NCI-H1436 treated with DMSO at 0.1 percent for 48 hours (cell line): Measurements from ENCODE around the gene RAB5B.
A peak's percentile ranks its signal among the peaks of the same experiment; 100 is the strongest.
"Not testable (repeated sequence)": the region's sequence is repeated elsewhere in the genome, so short reads cannot be mapped to it uniquely, and the experiment has no call there.

Experiments
- DNase-seq: peaks from one replicate; lab custom pipeline; 2025; lab: John Stamatoyannopoulos, UW

RAB5B gene

DNA sequence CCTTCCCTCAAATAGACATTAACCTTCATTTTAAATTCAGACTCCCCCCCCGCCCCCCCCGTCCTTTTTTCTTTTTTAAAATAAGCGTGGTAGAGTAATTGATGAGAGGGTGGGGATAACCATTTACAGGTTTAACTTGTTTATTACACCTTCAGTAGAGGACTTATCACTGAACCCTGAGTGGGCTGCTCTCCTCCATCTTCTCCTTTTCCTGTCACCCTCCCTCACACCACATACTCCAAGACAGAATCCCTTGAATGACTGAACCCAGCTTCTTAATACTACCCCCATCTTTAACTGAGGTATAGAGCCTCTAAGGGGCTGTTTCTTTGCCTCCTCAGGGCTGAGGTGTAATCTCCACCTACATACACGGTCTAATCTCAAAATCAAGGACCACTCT lies 43.3 kb downstream of the RAB5B start:
- no peak for DNase-seq

DNA sequence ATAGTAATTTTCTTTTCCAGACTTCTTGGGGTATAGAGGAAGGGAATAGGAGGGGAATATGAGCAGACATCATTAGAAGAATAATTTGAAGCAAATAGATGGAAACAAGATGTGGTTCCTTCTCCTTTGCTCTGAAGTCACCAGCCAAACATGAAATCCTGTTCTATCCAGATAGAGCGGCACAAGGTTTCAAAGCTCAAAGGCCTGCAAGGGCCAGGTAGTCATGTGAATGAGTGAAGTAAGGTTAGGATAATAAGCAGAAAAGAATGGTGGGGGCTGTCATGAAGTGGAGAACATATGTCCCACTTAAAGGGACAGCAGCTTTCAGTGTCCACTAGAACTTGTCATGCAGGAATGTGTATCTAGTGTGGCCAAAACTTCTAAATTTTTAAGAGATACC lies 44.5 kb downstream of the RAB5B start:
- DNase-seq, result no peak

DNA sequence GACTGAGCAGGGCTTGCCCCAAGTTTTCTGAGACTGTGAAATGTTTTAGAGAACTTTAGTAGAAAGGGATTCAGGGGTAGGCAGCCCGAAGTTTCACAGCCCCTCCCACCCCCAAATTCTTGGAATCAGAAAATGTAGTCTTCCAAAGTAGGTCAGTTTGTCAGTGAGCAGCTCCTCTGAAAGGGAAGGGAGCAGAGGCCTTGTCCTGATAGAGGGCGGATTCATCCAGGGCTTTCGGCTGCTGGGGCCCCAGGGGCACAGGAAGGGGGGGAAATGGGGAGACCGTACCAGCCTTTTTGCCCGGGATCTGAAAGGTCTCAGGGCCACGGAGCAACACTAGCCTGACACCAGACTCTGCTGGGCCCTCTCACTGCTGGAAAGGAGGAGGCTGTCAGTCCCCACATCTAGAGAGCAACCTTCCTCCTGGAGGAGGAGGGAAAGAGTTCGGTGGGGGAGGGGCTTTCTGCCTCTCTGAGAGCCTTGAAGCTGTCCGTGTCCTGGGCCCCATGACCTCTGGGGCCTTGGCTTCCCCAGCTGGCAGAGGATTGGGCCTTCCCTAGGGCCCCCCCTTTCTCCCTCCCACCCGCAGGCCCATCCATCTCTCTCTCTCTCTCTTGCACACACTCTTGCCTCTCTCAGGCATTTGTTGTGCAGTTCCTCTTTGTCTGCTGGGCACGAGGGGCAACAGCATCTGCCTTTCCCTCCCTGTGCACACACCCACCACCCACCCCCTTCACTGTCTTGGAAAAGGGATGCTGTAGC lies 46.7 kb downstream of the RAB5B start, which contains the start of gene IKZF4:
Gene IKZF4, plus strand, starts transcription at position 621 of the 762 bp plus-strand sequence. CDS start 451 bp downstream, outside the sequence.
- DNase-seq, result no peak

DNA sequence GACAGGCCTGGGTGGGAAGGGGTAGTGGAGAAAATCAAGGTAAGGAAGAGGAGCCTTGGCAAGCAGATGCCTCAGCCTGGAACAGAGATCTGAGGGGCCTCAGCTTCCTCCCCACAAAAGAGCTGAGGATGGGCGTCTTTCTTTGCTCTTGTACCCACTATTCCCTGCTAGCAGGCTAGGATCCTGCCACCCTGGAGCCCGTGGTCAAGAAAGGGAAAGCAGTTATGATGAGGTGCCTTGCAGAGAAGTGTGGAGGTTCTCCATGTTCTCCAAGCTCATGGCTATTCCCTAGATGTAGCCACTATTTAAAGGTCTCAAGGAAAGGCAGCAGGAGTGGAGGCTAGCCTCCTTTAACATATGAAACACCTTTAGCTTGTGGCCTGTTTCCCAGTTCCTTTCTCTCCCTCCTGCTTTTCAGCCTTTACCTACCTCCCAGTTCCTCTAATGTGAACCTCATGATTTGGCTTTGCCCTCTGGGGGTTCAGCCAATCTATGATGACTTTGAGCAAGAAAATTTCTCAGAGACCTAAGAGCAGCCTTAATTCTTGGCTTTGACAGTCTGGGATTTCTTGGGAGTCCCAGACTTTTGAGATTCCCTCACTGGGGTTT lies 48.1 kb downstream of the RAB5B start:
- no peak for DNase-seq

GRCh38 chr12:56028511-56029165 lies 54.8 kb downstream of the RAB5B start:
- DNase-seq, result no peak

DNA sequence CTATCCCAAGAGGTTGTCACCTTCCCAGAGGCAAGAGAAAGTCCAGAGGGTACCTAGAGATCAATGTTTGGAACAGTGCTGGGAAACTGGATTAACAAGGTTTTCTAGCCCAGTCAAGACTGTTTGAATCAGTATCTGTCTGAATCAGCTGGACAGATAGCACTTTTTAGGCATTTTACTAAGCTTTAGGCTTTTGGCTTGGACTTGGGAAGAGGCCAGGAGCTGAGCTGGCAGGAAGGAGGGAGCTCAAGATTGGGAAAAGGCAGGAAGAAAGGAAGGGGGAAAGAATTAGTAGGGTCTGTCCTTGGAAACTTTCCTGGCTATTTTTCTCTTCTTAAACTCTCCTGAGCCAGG lies 55.3 kb downstream of the RAB5B start:
- DNase-seq, result no peak

- no peak for DNase-seq
These were observed 55.9 kb downstream of the RAB5B start for GRCh38 chr12:56029666-56030293.

GRCh38 chr12:56031987-56032386 lies 58.1 kb downstream of the RAB5B start:
- DNase-seq, result no peak

GRCh38 chr12:56034586-56035332 lies 60.9 kb downstream of the RAB5B start:
- DNase-seq, result no peak

- no peak for DNase-seq
These were observed 63.3 kb downstream of the RAB5B start for GRCh38 chr12:56037161-56037560.

GRCh38 chr12:56038022-56038655 lies 64.3 kb downstream of the RAB5B start:
- DNase-seq, result no peak

- no peak for DNase-seq
These were observed 66.3 kb downstream of the RAB5B start for GRCh38 chr12:56040151-56040550.

GRCh38 chr12:56040963-56041551 lies 67.2 kb downstream of the RAB5B start:
- no peak for DNase-seq

DNA sequence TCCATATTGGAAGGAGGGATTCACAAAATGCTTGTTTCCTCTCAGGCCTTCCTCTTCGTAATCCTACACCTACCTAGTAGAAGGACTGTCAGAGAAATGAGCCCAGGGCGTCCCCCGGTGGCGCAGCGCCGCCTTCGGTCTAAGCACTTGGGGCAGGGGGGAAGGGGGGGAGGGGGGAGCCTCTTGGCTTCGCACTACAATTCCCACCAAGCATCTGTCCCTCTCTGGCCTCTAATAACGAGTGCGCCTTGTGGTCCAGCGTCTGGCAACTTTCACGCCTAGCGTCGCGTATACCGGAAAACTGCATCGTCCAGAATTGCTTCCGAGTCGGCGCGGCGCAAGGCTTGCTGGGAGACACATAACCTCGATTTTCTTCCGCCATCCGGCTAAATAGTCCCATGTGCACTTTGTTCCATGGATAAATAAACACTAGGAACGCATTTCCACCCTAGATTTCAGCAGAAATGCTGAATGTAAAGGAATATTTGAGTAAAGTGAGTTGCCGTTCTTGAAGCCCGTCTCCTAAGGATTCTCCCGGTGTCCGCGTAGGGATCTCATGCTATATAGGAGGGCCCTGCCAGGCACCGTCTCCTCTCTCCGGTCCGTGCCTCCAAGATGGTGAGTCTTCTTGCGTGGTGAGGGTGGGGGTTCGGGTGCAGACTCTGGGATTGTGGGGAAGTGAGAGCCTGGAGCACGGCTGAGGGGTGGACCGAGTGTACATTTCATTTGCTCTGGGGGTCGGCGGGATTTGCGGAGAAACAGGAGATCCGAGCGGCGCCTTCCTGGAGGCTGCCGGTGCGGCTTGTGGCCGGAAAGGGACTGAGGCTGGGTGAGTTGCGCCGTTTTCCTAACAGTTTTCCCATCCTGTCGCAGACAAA lies 67.9 kb downstream of the RAB5B start, which contains the start of gene RPS26:
Gene RPS26, plus strand, starts transcription at position 367 of the 878 bp plus-strand sequence. Its CDS starts 249 bp downstream, at position 616.
- DNase-seq, result peak; percentile 92

- DNase-seq, result not testable (repeated sequence)
These were observed 68.5 kb downstream of the RAB5B start for GRCh38 chr12:56042430-56042813.

- DNase-seq, result no peak
These were observed 69.0 kb downstream of the RAB5B start for GRCh38 chr12:56042843-56043242.
